NB4 (cell line): ENCODE data around the gene MUL1.

ENCODE experiments used
- CTCF ChIP-seq: IDR thresholded peaks from one replicate; pipeline ENCODE4 v1.5.1; 2012; ENCODE audit warnings: low read depth, low read length
- MYC ChIP-seq: IDR thresholded peaks from 2 replicates; pipeline ENCODE4 v1.6.1; 2011; ENCODE audit warnings: low read depth, low read length
- POLR2A ChIP-seq: IDR thresholded peaks from 2 replicates; pipeline ENCODE4 v1.6.1; 2011; ENCODE audit warnings: mild to moderate bottlenecking; ENCODE audit not compliant: insufficient read length; ENCODE audit errors: extremely low read depth

- no peak for TF ChIP-seq CTCF
- TF ChIP-seq POLR2A = no peak
- TF ChIP-seq MYC = no peak
Observed at GRCh38 chr1:20497506-20497905, 10.4 kb downstream of the MUL1 start.
